ENCODE data around the gene STRN3. TPM values are rescaled to one million over a fixed set of nuclear protein-coding genes. Genes with fewer than 3 reads are reported as not detected.
"Not testable (repeated sequence)": the region's sequence is repeated elsewhere in the genome, so short reads cannot be mapped to it uniquely, and the experiment has no call there.

STRN3 gene
- total RNA-seq, 1 experiment from 2014 or later = 44.2 TPM

DNA sequence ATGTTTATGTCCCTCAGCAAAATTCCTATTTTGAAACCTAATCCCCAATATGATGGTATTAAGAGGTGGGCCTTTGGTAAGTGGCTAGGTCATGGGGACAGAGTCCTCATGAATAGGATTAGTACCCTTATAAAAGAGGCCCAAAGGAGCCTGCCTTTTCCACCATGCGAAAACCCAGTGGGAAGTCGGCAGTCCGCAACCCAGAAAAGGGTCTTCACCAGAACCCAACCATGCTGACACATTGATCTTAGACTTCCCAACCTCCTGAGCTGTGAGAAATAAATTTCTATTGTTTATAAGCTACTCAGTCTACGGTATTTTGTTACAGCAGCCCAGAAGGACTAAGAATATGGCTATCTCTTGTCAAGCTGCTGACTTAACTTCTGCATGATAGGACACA is 85.3 kb downstream of the STRN3 start:
- H3K27ac ChIP-seq (ENCODE audit: low read depth, low read length, poor library complexity, severe bottlenecking) = no peak overlapping the region

DNA sequence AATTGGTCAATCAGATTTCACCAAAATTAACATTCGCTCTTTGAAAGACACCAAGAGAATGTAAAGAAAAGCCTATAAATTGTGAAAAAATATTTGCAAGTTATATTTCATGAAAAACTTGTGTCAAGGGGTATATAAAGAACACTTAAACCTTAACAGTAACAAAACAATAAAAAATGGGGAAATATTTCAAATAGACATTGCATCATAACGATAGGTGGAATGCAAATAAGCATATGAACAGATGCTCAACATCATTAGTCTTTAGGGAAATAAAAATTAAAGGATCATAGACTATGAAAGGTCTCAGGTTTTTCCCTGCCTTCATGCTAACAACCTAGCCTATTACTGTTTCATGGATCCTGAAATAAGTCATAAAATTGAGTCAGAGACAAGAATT is 87.6 kb downstream of the STRN3 start:
- no peak overlapping the region for H3K4me3 ChIP-seq (ENCODE audit: low read depth, low read length, poor library complexity, severe bottlenecking)
- H3K9me3 ChIP-seq (ENCODE audit: low read depth, low read length, poor library complexity, severe bottlenecking) = no peaks in the 10 kb centered on the region
- peak overlapping the region; percentile 13 for H3K27ac ChIP-seq (ENCODE audit: low read depth, low read length, poor library complexity, severe bottlenecking)
- CTCF ChIA-PET = no interaction called here
- peaks cover 27% of the 10 kb centered on the region for H3K36me3 ChIP-seq (ENCODE audit: insufficient read depth, low read length, poor library complexity, severe bottlenecking)
- no peaks in the 10 kb centered on the region for H3K27me3 ChIP-seq (replicated peaks; ENCODE audit: insufficient read depth, low read depth, low read length, poor library complexity)
- intact Hi-C loops (cut with micrococcal nuclease; ENCODE audit: unreplicated experiment) = no loop called here
- POLR2A ChIA-PET (ENCODE audit: low non-redundant PET) = no interaction called here
- TF ChIP-seq, protein P1, sequence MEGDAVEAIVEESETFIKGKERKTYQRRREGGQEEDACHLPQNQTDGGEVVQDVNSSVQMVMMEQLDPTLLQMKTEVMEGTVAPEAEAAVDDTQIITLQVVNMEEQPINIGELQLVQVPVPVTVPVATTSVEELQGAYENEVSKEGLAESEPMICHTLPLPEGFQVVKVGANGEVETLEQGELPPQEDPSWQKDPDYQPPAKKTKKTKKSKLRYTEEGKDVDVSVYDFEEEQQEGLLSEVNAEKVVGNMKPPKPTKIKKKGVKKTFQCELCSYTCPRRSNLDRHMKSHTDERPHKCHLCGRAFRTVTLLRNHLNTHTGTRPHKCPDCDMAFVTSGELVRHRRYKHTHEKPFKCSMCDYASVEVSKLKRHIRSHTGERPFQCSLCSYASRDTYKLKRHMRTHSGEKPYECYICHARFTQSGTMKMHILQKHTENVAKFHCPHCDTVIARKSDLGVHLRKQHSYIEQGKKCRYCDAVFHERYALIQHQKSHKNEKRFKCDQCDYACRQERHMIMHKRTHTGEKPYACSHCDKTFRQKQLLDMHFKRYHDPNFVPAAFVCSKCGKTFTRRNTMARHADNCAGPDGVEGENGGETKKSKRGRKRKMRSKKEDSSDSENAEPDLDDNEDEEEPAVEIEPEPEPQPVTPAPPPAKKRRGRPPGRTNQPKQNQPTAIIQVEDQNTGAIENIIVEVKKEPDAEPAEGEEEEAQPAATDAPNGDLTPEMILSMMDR (conservative IDR thresholded peaks at IDR 0.05; ENCODE audit: low read depth, low read length) = no peak
- BruUV-seq (replicated peaks) = no TSS peak
- DNase-seq (ENCODE audit: low spot score) = no peak
- H3K4me1 ChIP-seq (ENCODE audit: insufficient read depth, low read length, poor library complexity, severe bottlenecking) = peaks cover 16% of the 10 kb centered on the region

More for the DNA sequence above, 85.3 kb downstream of the STRN3 start:
- CTCF ChIA-PET = no interaction called here
- no peak for DNase-seq (ENCODE audit: low spot score)
- H3K4me3 ChIP-seq (ENCODE audit: low read depth, low read length, poor library complexity, severe bottlenecking) = no peak overlapping the region
- no TSS peak for BruUV-seq (replicated peaks)
- no peaks in the 10 kb centered on the region for H3K9me3 ChIP-seq (ENCODE audit: low read depth, low read length, poor library complexity, severe bottlenecking)
- TF ChIP-seq, protein P1 (conservative IDR thresholded peaks at IDR 0.05; ENCODE audit: low read depth, low read length) = no peak
- TF ChIP-seq EZH2 (IDR thresholded peaks at IDR 0.05; ENCODE audit: borderline replicate concordance, low read depth, low read length, poor library complexity, severe bottlenecking) = no peak
- POLR2A ChIA-PET (ENCODE audit: low non-redundant PET) = no interaction called here
- intact Hi-C loops (cut with micrococcal nuclease; ENCODE audit: unreplicated experiment) = no loop called here
- no peaks in the 10 kb centered on the region for H3K27me3 ChIP-seq (replicated peaks; ENCODE audit: insufficient read depth, low read depth, low read length, poor library complexity)
- H3K36me3 ChIP-seq (ENCODE audit: insufficient read depth, low read length, poor library complexity, severe bottlenecking) = peaks cover 11% of the 10 kb centered on the region
- peaks cover 16% of the 10 kb centered on the region for H3K4me1 ChIP-seq (ENCODE audit: insufficient read depth, low read length, poor library complexity, severe bottlenecking)

DNA sequence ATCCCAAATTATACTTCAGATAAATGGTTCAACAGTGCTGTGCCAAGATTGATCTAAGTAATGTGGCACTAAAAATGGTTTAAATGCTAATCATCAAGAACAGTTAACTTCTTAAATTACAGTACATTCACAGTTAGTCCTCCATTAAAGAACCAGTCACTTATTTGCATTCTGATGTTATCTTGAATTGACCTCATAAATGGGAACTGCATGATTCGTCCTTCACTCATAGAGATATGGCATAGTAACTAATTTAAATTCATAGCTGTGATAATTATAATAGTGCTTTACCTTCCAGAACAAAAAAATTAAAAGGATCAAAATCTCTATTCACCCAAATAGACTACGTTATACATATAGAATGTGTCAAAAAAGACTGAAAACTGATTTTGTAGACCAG is 90.7 kb downstream of the STRN3 start:
- no TSS peak for BruUV-seq (replicated peaks)
- POLR2A ChIA-PET (ENCODE audit: low non-redundant PET) = no interaction called here
- Histone ChIP-seq H3K27ac (ENCODE audit: low read depth, low read length, poor library complexity, severe bottlenecking) (no peak overlapping the region), H3K4me3 (ENCODE audit: low read depth, low read length, poor library complexity, severe bottlenecking) (no peak overlapping the region), H3K4me1 (ENCODE audit: insufficient read depth, low read length, poor library complexity, severe bottlenecking) (peaks cover 9% of the 10 kb centered on the region), H3K36me3 (ENCODE audit: insufficient read depth, low read length, poor library complexity, severe bottlenecking) (peaks cover 30% of the 10 kb centered on the region), H3K9me3 (ENCODE audit: low read depth, low read length, poor library complexity, severe bottlenecking) (no peaks in the 10 kb centered on the region), H3K27me3 (replicated peaks; ENCODE audit: insufficient read depth, low read depth, low read length, poor library complexity) (no peaks in the 10 kb centered on the region)
- CTCF ChIA-PET = no interaction called here
- DNase-seq (ENCODE audit: low spot score) = no peak
- intact Hi-C loops (cut with micrococcal nuclease; ENCODE audit: unreplicated experiment) = no loop called here
- TF ChIP-seq, protein P1 (conservative IDR thresholded peaks at IDR 0.05; ENCODE audit: low read depth, low read length) = no peak
- no peak for TF ChIP-seq EZH2 (IDR thresholded peaks at IDR 0.05; ENCODE audit: borderline replicate concordance, low read depth, low read length, poor library complexity, severe bottlenecking)

DNA sequence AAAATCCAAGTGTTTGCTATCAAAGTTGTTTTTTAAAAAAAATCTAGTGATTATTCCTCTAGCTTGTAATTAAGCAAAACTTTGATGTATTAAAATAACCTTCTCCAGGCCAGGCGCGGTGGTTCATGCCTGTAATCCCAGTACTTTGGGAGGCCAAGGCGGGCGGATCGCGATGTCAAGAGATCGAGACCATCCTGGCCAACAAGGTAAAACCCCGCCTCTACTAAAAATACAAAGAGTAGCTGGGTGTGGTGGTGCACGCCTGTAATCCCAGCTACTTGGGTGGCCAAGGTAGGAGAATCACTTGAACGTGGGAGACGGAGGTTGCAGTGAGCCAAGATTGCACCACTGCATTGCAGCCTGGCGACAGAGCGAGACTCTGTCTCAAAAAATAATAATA is 92.2 kb downstream of the STRN3 start:
- H3K4me3 ChIP-seq (ENCODE audit: low read depth, low read length, poor library complexity, severe bottlenecking); intact Hi-C loops (cut with micrococcal nuclease; ENCODE audit: unreplicated experiment); POLR2A ChIA-PET (ENCODE audit: low non-redundant PET); H3K9me3 ChIP-seq (ENCODE audit: low read depth, low read length, poor library complexity, severe bottlenecking); H3K4me1 ChIP-seq (ENCODE audit: insufficient read depth, low read length, poor library complexity, severe bottlenecking); CTCF ChIA-PET; BruUV-seq (replicated peaks); DNase-seq (ENCODE audit: low spot score); H3K27me3 ChIP-seq (replicated peaks; ENCODE audit: insufficient read depth, low read depth, low read length, poor library complexity); H3K27ac ChIP-seq (ENCODE audit: low read depth, low read length, poor library complexity, severe bottlenecking): not testable (repeated sequence)
- peaks cover 30% of the 10 kb centered on the region for H3K36me3 ChIP-seq (ENCODE audit: insufficient read depth, low read length, poor library complexity, severe bottlenecking)
